ENCODE measurements around the gene KRT77.
A peak's percentile ranks its signal among the peaks of the same experiment; 100 is the strongest.
"Not testable (repeated sequence)": the region's sequence is repeated elsewhere in the genome, so short reads cannot be mapped to it uniquely, and the experiment has no call there.

KRT77 gene

DNA sequence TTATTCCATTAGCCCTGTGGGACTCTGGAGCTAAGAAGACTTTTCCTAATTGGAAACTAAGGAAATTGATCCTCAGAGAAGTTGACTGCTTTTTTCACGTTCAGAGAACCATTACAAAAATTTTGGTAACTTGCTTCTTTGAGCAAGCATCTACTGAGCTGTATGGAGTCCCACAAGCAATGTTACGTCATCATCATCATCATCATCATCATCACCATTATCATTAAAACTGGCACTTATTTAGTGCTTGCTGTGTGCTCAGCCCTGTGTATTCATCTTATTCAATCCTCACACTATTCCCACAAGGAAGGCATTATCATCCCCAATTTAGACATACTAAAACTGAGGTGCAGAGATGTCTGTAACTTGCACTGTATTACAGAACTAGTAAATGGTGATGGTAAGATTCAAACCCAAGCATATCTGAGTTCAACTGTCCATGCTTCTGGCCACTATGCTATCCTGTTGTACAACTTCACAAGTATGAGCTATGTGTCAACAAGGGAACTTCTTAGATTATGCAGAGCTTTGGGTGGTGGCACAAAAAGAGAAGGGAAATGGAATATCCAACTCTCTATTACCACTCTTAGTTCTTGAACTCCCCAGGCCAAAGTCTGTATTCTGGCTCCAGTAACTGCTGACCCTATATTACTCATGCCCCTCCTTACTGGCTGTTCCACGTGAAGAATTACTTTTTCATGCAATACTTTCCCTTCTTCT lies 29.5 kb downstream of the KRT77 start:
- DNase-seq: no peak

DNA sequence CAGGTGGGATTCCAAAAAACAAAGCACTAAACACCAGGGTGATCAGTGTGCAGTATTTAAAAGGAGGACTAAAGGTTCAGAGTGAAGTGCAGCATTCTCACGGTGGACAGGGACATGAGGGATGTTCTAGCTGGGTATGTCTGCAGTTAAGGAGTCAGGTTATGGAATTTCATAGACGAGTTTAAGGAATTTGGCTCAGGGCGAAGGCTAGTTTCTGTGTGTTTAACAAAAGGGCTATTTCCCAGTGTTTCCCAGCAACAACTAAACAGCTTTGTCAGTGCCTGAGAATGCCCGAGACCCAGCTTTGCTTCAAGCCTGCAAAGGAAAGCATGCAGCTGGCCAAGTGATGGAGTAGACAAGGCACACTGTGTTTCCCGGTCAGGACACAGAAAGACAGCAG lies 30.1 kb downstream of the KRT77 start:
- no peak for DNase-seq

DNA sequence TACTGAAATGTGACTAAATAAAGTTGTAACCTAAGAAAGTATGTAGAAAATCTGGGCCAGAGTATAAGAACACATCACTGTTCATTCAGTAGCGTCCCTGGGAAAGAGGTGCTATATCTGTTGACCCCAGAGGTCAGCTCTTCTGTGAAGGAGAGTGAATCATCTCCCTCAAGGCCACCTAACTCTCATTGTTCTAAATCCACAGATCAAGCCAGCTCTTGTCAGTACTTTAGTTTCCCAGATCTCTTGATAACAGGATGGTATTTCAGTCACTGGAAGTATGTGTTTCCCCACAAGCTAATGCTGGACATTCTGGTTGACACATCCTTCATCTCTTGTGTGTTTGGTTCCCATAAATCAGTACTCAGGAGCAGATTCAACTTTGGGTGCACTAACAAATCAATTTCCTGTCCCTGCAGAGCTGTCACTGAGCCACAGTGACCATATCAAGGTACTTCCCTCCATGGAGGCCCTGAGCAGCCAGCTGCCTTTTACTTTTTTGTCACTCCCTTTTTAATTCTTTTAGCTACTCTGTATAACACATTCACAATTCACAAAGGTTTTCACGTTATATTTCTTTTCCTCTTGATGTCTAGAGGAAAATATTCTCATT lies 30.9 kb downstream of the KRT77 start:
- peak; percentile 41 for DNase-seq

DNA sequence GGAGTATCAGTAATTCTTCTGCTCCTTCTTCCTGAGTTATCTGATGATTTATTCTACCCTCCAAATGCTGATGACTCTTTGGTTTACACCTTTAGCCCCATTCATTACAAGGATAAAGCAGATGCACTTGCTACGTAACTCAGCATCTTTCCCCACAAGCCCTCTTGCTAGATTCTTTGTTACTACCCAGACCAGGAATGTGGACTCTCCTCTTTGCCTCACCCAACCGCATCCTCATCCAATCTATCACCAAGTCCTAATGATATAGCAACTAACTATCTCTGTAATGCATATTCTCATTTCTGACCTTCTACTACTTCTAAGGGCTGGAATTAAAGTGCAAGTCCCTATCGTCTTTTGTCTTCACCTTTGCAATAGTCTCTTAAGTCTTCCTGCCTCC lies 32.4 kb downstream of the KRT77 start:
- peak; percentile 26 for DNase-seq

DNA sequence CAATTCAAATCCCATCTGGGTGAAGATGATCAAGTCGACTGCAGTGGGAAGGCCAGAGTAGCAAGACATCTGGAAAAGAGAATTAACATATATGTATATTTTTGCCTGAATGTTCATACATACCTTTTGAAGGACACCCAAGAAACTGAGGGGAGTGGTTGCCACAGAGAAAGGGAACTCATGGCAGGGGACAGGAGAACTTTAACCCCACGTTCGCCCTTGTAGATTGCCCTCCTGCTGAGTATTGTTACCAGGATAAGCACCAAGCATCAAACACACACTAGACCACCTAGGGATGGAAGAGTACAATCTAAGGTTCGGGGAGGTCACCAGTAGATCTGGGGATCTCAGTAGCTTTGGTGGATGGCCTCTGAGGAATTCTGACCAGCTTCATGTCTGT lies 32.8 kb downstream of the KRT77 start:
- DNase-seq: no peak

DNA sequence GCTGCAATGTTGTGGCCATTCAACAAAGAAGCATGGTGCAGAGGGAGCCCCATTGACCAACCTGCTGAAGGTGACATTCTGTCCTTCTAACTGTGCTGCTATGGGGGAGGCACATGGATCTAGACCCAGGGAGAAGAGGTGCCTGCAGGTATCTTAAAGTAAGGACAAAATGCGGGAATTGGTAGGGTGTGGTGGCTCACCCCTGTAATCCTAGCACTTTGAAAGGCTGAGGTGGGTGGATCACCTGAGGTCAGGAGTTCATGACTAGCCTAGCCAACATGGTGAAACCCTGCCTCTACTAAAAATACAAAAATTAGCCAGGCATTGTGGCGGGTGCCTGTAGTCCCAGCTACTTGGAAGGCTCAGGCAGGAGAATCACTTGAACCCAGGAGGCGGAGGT lies 33.4 kb downstream of the KRT77 start:
- DNase-seq: not testable (repeated sequence)

DNA sequence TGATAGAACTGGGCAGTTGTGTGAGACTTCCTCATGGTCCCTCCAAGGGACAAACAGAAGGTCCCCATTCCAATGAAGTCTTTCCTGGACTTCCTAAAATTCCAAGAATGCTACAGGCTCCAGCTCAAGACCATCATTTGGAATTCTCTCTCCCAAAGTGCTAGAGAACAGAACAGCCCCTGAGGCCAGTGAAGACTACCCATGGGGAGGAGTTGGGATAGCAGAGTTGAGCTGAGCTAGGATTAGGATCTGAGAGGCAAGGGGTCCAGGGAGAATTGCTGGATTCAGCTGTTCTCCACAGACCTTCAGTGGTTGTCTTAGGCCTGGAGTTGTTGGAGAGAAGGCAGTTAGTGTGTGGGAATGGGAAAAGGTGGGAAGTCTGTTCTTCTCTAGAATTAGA lies 33.9 kb downstream of the KRT77 start:
- DNase-seq: no peak

DNA sequence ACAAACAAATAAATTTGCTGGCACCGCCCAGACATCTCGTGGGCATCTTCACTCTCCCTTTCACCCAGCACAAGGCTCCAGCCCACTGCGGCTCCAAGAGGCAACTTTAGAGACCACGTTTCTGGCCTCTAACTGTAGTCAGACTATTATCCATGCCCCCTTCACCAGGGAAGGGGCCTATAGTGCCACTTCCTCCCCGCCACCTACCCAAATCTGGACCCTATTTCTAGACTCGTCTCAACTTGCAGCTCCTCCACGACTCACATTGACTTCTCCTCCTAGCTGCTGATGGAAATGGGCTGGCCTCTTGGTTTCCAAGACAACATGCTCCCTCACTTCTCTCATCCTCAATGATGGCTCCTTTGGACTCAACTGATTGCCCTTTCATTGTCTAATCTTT lies 35.4 kb downstream of the KRT77 start:
- DNase-seq: no peak

DNA sequence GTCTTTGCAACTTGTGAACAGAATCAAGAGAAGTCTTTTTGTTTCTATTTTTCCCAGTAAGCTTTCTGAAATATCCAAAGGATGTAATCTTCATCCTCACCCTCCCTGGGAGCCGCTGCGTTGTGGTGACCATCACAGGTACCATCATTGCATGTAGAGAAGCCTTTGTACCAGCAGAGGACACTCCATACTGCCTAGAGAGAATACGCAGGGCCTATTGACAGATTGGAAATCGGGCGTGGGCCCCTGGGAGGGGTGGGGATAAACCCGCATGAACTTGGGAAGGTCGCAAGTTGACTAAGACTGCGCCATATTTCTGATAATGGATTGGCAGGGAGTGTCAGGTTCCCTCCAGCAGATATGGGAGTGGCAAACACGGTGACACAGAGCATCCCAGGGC lies 35.8 kb downstream of the KRT77 start:
- no peak for DNase-seq

DNA sequence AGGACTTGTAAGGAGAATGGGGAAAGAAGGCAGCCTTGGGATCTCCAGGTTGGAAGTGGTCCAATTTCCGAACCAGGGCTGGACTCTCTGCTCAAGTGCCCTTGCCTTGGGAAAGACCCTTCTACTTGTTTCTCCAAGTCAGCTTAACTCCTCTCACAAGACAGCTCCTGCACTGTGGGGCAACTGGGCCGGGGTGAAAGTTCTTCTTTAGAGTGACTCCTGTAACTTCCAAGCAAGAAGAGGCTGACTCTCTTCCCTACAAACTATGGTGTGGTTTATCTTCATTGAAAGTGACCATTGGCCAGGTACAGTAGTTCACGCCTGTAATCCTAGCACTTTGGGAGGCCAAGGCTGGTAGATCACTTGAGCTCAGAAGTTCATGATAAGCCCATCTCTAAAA lies 36.9 kb downstream of the KRT77 start:
- DNase-seq: no peak

DNA sequence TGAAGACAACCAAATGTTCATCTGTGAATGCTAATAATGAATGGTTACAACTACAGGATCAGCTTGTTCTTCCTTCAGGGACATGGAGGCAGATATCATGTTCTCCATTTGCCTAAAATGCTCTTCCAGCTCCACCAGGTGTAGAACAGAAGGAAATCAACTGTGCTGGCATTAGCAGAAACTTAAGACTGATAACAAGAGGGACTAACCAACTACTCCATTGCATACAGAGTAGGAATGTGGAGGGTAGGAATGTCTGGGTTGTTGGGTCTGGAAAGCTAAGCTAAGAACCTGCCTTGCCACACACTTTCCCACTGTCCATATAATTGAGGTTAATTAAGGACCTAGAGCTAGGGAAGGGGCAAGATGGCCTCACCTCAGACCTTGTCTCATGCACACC lies 39.9 kb downstream of the KRT77 start:
- no peak for DNase-seq

DNA sequence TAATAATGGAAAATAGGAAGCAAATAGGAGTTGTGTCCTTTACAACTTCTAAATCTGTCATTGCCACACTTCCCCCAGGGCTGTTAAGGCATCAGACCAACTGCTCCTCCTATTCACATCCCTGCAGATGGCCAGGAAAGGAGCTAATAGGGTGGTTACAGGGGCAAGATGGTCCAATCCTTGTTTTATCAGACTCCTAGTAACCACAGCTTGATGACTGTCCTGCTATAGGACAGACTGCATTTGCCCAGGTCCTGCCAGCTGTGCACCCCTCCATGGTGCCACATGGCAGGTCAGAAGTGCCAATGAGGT lies 40.5 kb downstream of the KRT77 start:
- no peak for DNase-seq

DNA sequence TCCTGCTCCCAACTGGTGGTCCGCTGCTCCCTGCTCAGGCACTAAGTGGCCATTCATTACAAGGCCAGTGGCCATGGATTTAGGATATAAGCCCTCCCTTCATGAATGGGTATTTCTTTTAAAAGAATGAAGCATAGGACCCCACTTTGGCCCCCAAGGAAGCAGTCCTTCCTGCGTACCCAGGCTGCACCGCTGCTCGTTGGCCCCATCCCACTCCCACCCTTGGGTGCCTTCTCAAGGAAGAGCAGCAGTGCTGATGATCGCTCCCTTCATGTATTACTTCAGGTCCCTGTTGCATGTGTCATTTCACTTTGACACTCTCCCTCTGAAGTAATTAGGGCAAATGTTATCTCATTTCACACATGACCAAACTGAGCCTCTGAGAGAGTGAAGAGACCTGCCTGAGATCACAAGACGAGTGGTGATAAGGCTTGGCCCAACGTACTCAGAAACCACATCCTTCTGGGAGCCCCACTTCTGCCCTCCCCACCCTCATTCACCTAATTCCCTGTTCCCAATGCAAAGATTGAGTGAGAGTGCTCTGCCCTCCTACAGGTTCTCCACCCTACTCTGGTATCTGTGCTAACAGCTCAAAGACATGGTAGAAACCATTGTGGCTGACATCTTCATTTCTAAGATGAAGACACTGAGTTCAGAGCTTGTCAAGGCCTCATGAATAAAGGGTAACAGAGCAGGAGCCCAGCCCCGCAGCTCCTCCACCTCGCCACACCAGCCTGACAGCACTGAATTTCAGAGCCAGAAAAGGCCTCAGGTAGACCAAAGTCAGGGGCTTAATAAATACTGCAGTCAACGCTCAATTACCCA lies 41.0 kb downstream of the KRT77 start:
- DNase-seq: no peak

DNA sequence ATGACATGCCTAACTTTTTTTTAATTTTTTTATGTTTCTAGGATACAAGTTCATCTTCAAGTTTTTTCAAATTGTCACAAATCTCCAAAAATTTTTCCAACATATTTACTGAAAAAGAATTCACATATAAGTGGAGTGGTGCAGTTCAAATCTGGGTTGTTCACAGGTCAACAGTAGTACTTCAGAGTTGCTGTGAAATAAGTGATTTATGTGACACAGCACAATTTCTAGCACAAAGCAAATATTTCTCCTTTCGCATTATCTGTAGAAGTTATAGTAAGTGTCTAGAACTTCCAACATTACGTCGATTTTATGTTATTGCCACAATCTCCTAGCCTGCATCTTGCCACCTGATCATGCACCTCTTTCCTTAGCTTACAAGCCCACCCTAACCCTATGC lies 41.7 kb downstream of the KRT77 start:
- DNase-seq: no peak

DNA sequence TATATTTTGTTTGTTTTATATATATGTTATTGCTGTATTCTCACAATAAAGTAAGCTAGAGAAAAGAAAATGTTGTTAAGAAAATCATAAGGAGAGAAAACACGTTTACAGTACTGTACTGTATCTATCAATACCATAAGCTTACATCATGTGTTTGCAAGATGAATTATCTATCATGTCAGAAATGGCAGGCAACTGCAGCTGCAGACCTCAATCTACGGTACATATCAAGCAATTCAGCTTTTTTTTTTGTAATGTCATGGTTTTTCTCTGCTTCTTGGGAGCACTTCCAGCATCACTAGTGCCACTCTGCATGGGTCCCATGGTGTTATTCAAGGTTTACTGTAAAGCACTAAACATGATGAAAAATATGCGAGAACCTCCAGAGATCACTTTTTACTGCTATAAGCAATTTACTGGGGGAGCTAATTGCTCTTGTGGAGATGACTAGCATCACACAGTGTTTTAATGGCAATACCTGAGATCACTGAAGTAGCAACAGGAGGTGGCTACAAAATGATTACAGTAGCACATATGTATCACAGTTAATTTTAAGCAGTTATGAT lies 42.3 kb downstream of the KRT77 start:
- DNase-seq: no peak

DNA sequence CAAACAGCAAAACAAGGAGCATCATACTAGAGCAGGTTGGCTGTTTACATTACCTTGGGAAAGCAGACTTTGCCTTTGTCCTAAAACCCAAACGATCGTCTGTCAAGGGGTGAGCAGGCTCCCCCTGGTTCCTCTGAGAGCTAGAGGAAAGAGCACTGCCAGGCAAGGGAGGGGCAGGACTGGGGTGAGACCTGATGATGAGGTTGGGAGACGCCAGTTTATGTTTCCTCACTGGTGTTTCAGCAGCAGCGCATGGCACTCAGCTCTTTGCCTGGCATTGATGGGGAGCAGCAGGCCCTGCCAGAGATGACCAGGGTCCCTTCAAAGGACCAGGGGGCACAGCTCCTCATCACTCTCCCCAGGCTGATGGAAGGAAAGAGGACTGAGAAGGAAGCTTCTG lies 43.4 kb downstream of the KRT77 start:
- no peak for DNase-seq

DNA sequence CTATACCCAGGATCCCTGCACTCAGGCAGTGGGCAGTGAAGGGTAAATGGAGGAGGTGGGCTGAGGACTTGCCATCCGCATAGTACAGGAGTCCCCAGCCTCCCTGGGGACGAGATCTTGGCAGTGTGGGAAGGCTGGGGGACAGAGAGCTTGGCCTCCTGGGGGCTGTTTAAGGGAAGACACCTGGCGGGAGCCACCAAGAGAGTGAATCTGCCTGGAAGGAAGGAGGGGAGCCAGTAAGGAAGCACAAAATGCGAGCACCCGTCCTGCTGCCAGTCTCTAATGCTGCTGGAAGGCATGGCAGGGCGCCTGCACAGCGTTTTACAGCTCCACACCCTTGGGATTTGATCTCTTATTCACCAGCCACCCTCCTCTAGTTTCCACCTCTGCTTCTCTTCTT lies 43.9 kb downstream of the KRT77 start:
- DNase-seq: no peak

DNA sequence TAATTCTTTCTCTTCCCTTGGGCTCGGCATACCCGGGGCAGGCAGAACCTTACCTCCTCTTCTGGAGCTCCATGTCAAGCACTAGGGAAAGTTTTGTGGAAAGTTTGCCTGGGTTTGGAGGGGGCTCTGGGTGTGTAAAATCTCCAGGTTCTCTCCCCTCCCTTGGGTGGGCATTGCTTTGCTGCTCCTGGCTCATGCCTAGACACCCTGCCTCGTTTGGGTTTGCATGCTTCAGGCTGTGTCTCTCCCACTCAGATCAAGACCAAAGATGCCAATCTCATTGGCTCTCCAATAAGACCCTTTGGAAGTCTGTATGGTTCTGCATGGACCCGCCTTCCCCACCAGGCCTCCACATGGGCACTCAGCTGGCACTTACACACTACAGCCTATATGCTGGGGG lies 45.1 kb downstream of the KRT77 start:
- DNase-seq: no peak

DNA sequence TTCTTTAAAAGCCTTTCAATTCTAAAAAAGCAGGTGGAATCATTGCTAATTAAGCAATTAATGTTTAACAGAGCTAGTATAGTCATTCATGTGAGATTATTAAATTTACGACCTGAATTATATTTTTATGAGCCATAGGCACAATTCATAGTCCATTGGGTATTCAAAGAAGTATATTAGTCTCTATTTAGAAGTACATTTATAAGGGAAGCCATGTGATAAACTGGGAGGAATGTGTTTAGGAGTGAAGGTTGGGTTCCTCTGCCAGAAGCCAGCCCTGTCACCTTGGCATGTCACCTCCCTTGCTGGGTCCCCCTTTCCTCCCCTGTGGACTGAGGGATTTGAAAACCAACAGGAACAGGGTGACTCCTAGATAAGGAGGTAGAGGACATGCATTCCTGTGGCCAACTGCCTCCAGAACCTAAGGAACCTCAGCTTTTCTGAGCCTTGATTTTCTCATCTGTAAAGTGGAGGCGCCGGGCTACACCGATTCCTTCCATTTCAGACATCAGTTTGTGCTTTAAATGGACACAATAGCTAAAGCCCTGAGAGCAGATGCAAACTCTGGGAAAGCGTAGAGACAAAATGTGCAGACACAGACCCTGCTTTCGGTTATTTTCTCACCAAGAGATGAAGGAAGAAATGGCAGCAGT lies 45.9 kb downstream of the KRT77 start:
- no peak for DNase-seq

DNA sequence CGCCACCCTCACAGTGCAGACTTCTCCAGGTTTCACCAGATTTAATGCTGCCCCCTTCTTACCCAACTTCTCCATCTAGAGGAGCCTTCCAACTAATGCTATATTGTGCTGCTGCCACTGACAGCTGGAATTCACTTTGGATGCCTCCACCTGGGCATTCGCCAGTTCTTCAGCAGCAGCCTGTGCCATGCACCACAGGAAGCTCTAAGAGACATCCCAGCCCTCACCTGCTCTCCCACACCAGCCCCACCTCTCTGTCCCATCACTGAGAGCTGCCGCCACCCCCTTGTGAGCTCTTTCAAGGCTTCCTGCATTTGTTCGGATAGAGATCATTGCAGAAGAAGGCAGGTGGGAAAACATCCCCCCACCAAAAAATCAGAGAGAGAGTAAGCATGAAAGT lies 46.7 kb downstream of the KRT77 start:
- DNase-seq: peak; percentile 71

DNA sequence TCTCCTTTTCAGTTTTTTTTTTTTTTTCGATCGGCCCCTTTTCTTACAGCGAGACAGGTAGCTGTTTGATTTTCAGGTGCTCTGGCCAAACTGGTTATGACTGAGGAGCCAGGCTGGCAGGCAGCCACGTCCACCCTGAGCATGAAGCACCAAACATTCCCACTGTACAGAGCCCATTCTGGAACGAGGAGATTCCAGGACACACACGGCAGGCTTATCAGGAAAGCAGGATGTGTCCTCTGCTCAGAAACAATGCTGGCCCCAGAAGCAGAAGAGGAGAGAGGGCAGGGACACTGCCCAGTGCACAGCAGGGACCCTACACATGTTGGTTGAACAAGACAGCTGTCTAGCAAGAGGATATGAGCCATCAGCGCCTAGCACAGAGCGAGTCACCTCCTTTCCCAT lies 47.6 kb downstream of the KRT77 start:
- DNase-seq: peak; percentile 54

DNA sequence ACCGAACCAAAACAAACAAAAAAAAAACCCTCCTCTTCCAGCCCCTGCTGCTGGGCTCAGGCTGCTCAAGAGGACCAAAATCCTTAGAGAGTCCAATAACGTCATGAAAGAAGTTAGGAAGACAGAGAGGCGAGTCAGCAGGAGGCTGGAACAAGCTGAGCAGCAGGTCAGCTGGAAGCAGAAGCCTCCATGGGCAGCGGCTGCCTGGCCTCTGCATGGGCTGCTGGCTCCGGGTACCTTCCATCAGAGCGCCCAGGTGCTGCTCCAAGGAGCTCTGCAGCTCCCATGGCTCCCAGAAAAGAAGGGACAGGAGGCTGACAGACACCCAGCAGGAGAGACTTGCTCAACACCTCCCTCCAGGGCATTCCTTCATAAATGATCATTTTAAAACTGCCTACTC lies 48.1 kb downstream of the KRT77 start:
- peak; percentile 78 for DNase-seq

DNA sequence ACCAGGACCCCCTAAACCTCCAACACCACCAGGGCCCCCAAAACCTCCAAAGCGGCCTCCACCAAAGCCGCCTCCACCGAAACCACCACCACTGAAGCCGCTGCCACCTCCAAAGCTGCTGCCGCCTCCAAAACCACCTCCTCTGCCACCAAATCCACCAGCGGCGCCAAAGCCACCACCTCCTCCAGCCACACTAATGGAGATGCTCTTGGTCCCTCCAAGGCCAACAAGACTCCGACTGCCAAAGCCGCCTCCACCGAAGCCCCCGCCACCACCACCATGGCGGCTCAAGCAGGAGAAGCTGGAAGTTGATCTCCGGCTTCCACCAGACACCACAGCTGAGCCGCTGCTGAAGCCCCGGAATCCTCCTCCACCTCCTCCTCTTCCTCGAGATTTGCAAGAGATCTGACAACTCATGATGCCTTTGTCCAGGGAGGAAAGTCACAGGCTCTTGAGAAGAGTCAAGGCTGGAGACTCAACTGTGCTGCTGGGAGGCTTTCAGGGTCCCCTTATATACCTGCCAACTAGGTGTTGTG lies 51.5 kb downstream of the KRT77 start, which contains the start of gene KRT2:
TSS of gene KRT2 (minus strand) at position 486 of the 536 bp plus-strand sequence. CDS start at position 417, 69 bp downstream.
- DNase-seq: no peak
